ENCODE results near the gene DOCK3. TPM values are rescaled to one million over a fixed set of nuclear protein-coding genes. Genes with fewer than 3 reads are reported as not detected.

DOCK3 gene
- total and polyA plus RNA-seq, 2 of the 4 experiments (the other 2 are of a cell fraction): under 0.01 to 0.12 TPM

DNA sequence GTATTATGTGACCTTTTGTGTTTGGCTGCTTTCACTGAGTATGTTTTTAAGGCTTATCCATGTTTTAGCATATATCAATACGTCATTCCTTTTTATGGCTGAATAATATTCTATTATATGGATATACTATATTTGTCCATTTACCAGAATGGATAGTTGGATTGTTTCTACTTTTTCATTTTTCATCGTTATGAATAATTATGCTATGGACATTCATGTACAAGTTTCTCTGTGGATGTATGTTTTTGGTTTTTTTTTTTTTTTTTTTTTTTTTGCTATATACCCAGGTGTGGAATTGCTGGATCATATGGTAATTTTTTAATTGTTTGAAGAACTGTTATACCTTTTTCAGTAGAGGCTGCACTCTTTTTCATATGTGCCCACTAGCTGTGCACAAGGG is 23.5 kb downstream of the DOCK3 start:
- CTCF ChIA-PET: no interaction called here
- H2BK15ac ChIP-seq (ENCODE audit: low read depth, low read length): no peak overlapping the region
- no CpG with 5 or more reads among the region's 2 CpGs for WGBS, 2 experiments (ENCODE audit: extremely low coverage in 2 of 2, insufficient read length in 1 of 2)
- H3K27me3 ChIP-seq (ENCODE audit: control insufficient read depth, insufficient read depth, low read length): no peaks in the 10 kb centered on the region
- no peaks in the 10 kb centered on the region for H3K4me1 ChIP-seq (ENCODE audit: control insufficient read depth, insufficient read depth, low read length)
- H4K8ac ChIP-seq (ENCODE audit: low read depth in 2 of 2, low read length in 2 of 2): no peak overlapping the region
- H3K56ac ChIP-seq (ENCODE audit: extremely low read depth, insufficient read depth, low read length): no peak overlapping the region
- H2BK120ac ChIP-seq (ENCODE audit: low read depth, low read length): no peak overlapping the region
- no peaks in the 10 kb centered on the region for H4K20me1 ChIP-seq (ENCODE audit: insufficient read depth, low read length)
- no peak for ATAC-seq (ENCODE audit: low read depth)
- TF ChIP-seq BHLHE40 (IDR thresholded peaks at IDR 0.05; ENCODE audit: low read depth, low read length) (no peak), RAD21 (IDR thresholded peaks at IDR 0.05; ENCODE audit: low read length) (no peak), POLR2A (IDR thresholded peaks at IDR 0.05; ENCODE audit: low read depth, low read length) (no peak), MAZ (IDR thresholded peaks at IDR 0.05; ENCODE audit: borderline replicate concordance, low read depth, low read length) (no peak), CEBPB (IDR thresholded peaks at IDR 0.05; ENCODE audit: low read depth, low read length) (no peak), FOS (IDR thresholded peaks at IDR 0.05; ENCODE audit: low read depth, low read length) (no peak), NFE2L2 (IDR thresholded peaks at IDR 0.05; ENCODE audit: low read depth, low read length) (no peak), RCOR1 (IDR thresholded peaks at IDR 0.05; ENCODE audit: insufficient replicate concordance, low read length) (no peak), MAFK (IDR thresholded peaks at IDR 0.05; ENCODE audit: low read depth, low read length) (no peak)
- TF ChIP-seq, protein P1, sequence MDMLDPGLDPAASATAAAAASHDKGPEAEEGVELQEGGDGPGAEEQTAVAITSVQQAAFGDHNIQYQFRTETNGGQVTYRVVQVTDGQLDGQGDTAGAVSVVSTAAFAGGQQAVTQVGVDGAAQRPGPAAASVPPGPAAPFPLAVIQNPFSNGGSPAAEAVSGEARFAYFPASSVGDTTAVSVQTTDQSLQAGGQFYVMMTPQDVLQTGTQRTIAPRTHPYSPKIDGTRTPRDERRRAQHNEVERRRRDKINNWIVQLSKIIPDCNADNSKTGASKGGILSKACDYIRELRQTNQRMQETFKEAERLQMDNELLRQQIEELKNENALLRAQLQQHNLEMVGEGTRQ (IDR thresholded peaks at IDR 0.05; ENCODE audit: low read depth, low read length): no peak
- TF ChIP-seq, protein P2, sequence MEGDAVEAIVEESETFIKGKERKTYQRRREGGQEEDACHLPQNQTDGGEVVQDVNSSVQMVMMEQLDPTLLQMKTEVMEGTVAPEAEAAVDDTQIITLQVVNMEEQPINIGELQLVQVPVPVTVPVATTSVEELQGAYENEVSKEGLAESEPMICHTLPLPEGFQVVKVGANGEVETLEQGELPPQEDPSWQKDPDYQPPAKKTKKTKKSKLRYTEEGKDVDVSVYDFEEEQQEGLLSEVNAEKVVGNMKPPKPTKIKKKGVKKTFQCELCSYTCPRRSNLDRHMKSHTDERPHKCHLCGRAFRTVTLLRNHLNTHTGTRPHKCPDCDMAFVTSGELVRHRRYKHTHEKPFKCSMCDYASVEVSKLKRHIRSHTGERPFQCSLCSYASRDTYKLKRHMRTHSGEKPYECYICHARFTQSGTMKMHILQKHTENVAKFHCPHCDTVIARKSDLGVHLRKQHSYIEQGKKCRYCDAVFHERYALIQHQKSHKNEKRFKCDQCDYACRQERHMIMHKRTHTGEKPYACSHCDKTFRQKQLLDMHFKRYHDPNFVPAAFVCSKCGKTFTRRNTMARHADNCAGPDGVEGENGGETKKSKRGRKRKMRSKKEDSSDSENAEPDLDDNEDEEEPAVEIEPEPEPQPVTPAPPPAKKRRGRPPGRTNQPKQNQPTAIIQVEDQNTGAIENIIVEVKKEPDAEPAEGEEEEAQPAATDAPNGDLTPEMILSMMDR (conservative IDR thresholded peaks at IDR 0.05; ENCODE audit: low read depth, low read length): no peak
- TF ChIP-seq, protein P3, sequence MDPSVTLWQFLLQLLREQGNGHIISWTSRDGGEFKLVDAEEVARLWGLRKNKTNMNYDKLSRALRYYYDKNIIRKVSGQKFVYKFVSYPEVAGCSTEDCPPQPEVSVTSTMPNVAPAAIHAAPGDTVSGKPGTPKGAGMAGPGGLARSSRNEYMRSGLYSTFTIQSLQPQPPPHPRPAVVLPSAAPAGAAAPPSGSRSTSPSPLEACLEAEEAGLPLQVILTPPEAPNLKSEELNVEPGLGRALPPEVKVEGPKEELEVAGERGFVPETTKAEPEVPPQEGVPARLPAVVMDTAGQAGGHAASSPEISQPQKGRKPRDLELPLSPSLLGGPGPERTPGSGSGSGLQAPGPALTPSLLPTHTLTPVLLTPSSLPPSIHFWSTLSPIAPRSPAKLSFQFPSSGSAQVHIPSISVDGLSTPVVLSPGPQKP (IDR thresholded peaks at IDR 0.05; ENCODE audit: borderline replicate concordance, low read depth, low read length): no peak
- H3K14ac ChIP-seq (replicated peaks; ENCODE audit: low read depth, low read length): no peak overlapping the region
- no peak overlapping the region for H3K18ac ChIP-seq (ENCODE audit: low read depth, low read length)
- no peak overlapping the region for H3K23ac ChIP-seq (ENCODE audit: low read depth, low read length)
- H3K9ac ChIP-seq (ENCODE audit: low read depth, low read length): no peak overlapping the region
- intact Hi-C loops (cut with micrococcal nuclease) (no loop called here), dilution Hi-C loops (cut with HindIII; ENCODE audit: low sequenced_read_pairs, unreplicated experiment) (no loop called here), in situ Hi-C loops (cut with MboI; ENCODE audit: low sequenced_read_pairs) (no loop called here)
- no TSS peak for BruUV-seq (replicated peaks)
- H2BK5ac ChIP-seq (ENCODE audit: low read depth, low read length, poor library complexity, severe bottlenecking): no peak overlapping the region
- H3K27ac ChIP-seq (ENCODE audit: insufficient read depth, low read length): no peak overlapping the region
- no peaks in the 10 kb centered on the region for H3K9me3 ChIP-seq (ENCODE audit: control insufficient read depth, insufficient read depth, low read length)
- H3K36me3 ChIP-seq (ENCODE audit: control insufficient read depth, insufficient read depth, low read length): no peaks in the 10 kb centered on the region
- H2AK9ac ChIP-seq (replicated peaks; ENCODE audit: low read depth, low read length, poor library complexity): no peak overlapping the region
- no peak overlapping the region for H3K4ac ChIP-seq (ENCODE audit: low read depth, low read length)
- no peak overlapping the region for H2AFZ ChIP-seq (replicated peaks; ENCODE audit: low read length, poor library complexity)
- no peak overlapping the region for H3K4me2 ChIP-seq (ENCODE audit: low read depth, low read length)
- no peak overlapping the region for H4K5ac ChIP-seq (ENCODE audit: low read depth, low read length)
- no peak for DNase-seq
- no peak overlapping the region for H2AK5ac ChIP-seq (ENCODE audit: low read depth, low read length)
- POLR2A ChIA-PET (ENCODE audit: unreplicated experiment): no interaction called here
- no peak overlapping the region for H3K4me3 ChIP-seq (ENCODE audit: insufficient read depth, low read depth, low read length)
- H3K79me1 ChIP-seq (ENCODE audit: low read depth in 1 of 2, low read length in 2 of 2): no peaks in the 10 kb centered on the region
- no peaks in the 10 kb centered on the region for H3K9me1 ChIP-seq (ENCODE audit: insufficient read depth, low read length)
- no peak overlapping the region for H2BK20ac ChIP-seq (ENCODE audit: low read depth, low read length)
- no peak overlapping the region for H4K91ac ChIP-seq (ENCODE audit: insufficient read depth, low read depth, low read length)

Measured in IMR-90 (cell line).